ENCODE measurements around the gene SKA3. TPM values are rescaled to one million over a fixed set of nuclear protein-coding genes. Genes with fewer than 3 reads are reported as not detected.

SKA3 gene
- total and polyA plus RNA-seq, 2 of the 13 experiments (the other 11 are each of a cell fraction or from before 2014, with no cell fraction given): 7.2 to 10.8 TPM

GRCh38 chr13:21218351-21219035 lies 42.1 kb upstream of the SKA3 start:
- ChIA-PET POLR2A (no interaction called here), CTCF (ENCODE audit: low intra/inter-chr PET ratio, low total read pairs) (no interaction called here)
- H3K27ac ChIP-seq (ENCODE audit: extremely low read length, insufficient read depth, low read length): no peak overlapping the region
- no peak overlapping the region for H3K4me2 ChIP-seq (ENCODE audit: low read depth, low read length)
- H3K9ac ChIP-seq (ENCODE audit: insufficient read depth, low read depth, low read length): no peak overlapping the region
- H3K36me3 ChIP-seq (replicated peaks in 1 of 2; ENCODE audit: control insufficient read depth in 1 of 2, insufficient read depth in 2 of 2, low read length in 2 of 2): no peaks in the 10 kb centered on the region
- peaks cover 7% of the 10 kb centered on the region; the same call in 1 of the 2 replicates for H3K4me1 ChIP-seq (ENCODE audit: insufficient read depth, low read length)
- H3K27me3 ChIP-seq (ENCODE audit: control insufficient read depth in 1 of 2, insufficient read depth in 2 of 2, low read length in 2 of 2): peaks cover 2 to 5% of the 10 kb centered on the region in 2 experiments; a peak in 1 of 5 replicates
- in situ Hi-C loops (cut with HindIII; ENCODE audit: extremely low pct_ligation_motif_present, low pct_unique_long_range_greater_than_20kb): no loop called here
- DNase-seq (ENCODE audit: low spot score) (no peak), ATAC-seq (no peak), FAIRE-seq (no peak)
- no peaks in the 10 kb centered on the region for H4K20me1 ChIP-seq (ENCODE audit: insufficient read depth, low read length)
- WGBS (ENCODE audit: low lambda C conversion rate): 34% methylated on average over 7 of the region's 7 CpGs
- BruUV-seq (replicated peaks): no TSS peak
- H3K9me3 ChIP-seq (ENCODE audit: low read length): no peaks in the 10 kb centered on the region
- no peak overlapping the region for H2AFZ ChIP-seq (ENCODE audit: low read length)
- H3K4me3 ChIP-seq (replicated peaks in 1 of 3; ENCODE audit: insufficient read depth in 1 of 3, low read depth in 2 of 3, low read length in 3 of 3): no peak overlapping the region
- intact Hi-C loops (cut with micrococcal nuclease; ENCODE audit: unreplicated experiment): no loop called here
- H3K79me2 ChIP-seq (ENCODE audit: insufficient read depth, low read length): no peaks in the 10 kb centered on the region
- TF ChIP-seq NCOA1 (CRISPR knock-in tag; IDR thresholded peaks at IDR 0.05): no peak
- no peak for TF ChIP-seq BRD4 (CRISPR knock-in tag; IDR thresholded peaks at IDR 0.05)
- no peak for TF ChIP-seq ZFP37 (CRISPR knock-in tag; IDR thresholded peaks at IDR 0.05; ENCODE audit: borderline replicate concordance)
- TF ChIP-seq CCDC6 (CRISPR knock-in tag; IDR thresholded peaks at IDR 0.05): no peak
- no peak for TF ChIP-seq MTF1 (CRISPR knock-in tag; IDR thresholded peaks at IDR 0.05)
- TF ChIP-seq ZNF101 (CRISPR knock-in tag; IDR thresholded peaks at IDR 0.05; ENCODE audit: borderline replicate concordance, low read depth): no peak
- TF ChIP-seq PREB (CRISPR knock-in tag; IDR thresholded peaks at IDR 0.05): no peak
- no peak for TF ChIP-seq NR3C1 (CRISPR knock-in tag; IDR thresholded peaks at IDR 0.05)
- no peak for TF ChIP-seq ZBTB44 (CRISPR knock-in tag; IDR thresholded peaks at IDR 0.05)
- TF ChIP-seq YY1 (IDR thresholded peaks at IDR 0.05; ENCODE audit: insufficient read depth, insufficient replicate concordance, low read depth, low read length): no peak
- TF ChIP-seq PHF8 (CRISPR knock-in tag; IDR thresholded peaks at IDR 0.05): no peak
- TF ChIP-seq WIZ (CRISPR knock-in tag; IDR thresholded peaks at IDR 0.05): no peak
- no peak for TF ChIP-seq ZNF256 (CRISPR knock-in tag; conservative IDR thresholded peaks at IDR 0.05)
- no peak for TF ChIP-seq POLR2AphosphoS5 (IDR thresholded peaks at IDR 0.05; ENCODE audit: low read depth, low read length)
- no peak for TF ChIP-seq DBP (CRISPR knock-in tag; IDR thresholded peaks at IDR 0.05; ENCODE audit: not compliant biosample characterization)
- TF ChIP-seq MIER2 (CRISPR knock-in tag; IDR thresholded peaks at IDR 0.05): no peak
